Epithelial cell of esophagus (primary cell): Measurements from ENCODE around the gene MCFD2.

Experiments
- DNase-seq: peaks from one replicate; pipeline ENCODE4 v3.0.0; 2010; ENCODE audit warnings: low read depth
- H3K4me3 ChIP-seq: 2 replicates; pipeline ENCODE4 v1.5.1; 2011; ENCODE audit warnings: mild to moderate bottlenecking, low read length, control low read depth
- CTCF ChIP-seq: IDR thresholded peaks from 2 replicates; pipeline ENCODE4 v1.5.1; 2011; ENCODE audit warnings: low read depth, mild to moderate bottlenecking, low read length, control low read depth, inconsistent platforms; ENCODE audit not compliant: insufficient read depth; ENCODE audit errors: missing control alignments

The MCFD2 gene

GRCh38 chr2:46958431-46959017 lies 42.9 kb upstream of the MCFD2 start:
- H3K4me3 ChIP-seq = no peak overlapping the region
- no peak for TF ChIP-seq CTCF
- DNase-seq = no peak

- TF ChIP-seq CTCF = no peak
- DNase-seq = no peak
- H3K4me3 ChIP-seq = no peak overlapping the region
Measured at GRCh38 chr2:46956981-46957531, 41.5 kb upstream of the MCFD2 start.

- DNase-seq = no peak
- H3K4me3 ChIP-seq = no peak overlapping the region
- TF ChIP-seq CTCF = no peak
Measured at GRCh38 chr2:46955764-46956163, 40.2 kb upstream of the MCFD2 start.

GRCh38 chr2:46954951-46955571 lies 39.5 kb upstream of the MCFD2 start:
- no peak overlapping the region for H3K4me3 ChIP-seq
- TF ChIP-seq CTCF = no peak
- peak; percentile 46 for DNase-seq

GRCh38 chr2:46952171-46952570 lies 36.6 kb upstream of the MCFD2 start:
- no peak for TF ChIP-seq CTCF
- no peak overlapping the region for H3K4me3 ChIP-seq
- DNase-seq = no peak

- DNase-seq = no peak
- TF ChIP-seq CTCF = no peak
- H3K4me3 ChIP-seq = no peak overlapping the region
Measured at GRCh38 chr2:46951290-46952064, 35.9 kb upstream of the MCFD2 start.

GRCh38 chr2:46950314-46950713 lies 34.7 kb upstream of the MCFD2 start:
- DNase-seq = no peak
- TF ChIP-seq CTCF = no peak
- H3K4me3 ChIP-seq = no peak overlapping the region
